ENCODE results near the gene PCBP4.
"Not testable (repeated sequence)": the region's sequence is repeated elsewhere in the genome, so short reads cannot be mapped to it uniquely, and the experiment has no call there.

Gene PCBP4

GRCh38 chr3:51938780-51939425 is 28.4 kb downstream of the PCBP4 start:
- no peak for DNase-seq (ENCODE audit: low read depth)

DNA sequence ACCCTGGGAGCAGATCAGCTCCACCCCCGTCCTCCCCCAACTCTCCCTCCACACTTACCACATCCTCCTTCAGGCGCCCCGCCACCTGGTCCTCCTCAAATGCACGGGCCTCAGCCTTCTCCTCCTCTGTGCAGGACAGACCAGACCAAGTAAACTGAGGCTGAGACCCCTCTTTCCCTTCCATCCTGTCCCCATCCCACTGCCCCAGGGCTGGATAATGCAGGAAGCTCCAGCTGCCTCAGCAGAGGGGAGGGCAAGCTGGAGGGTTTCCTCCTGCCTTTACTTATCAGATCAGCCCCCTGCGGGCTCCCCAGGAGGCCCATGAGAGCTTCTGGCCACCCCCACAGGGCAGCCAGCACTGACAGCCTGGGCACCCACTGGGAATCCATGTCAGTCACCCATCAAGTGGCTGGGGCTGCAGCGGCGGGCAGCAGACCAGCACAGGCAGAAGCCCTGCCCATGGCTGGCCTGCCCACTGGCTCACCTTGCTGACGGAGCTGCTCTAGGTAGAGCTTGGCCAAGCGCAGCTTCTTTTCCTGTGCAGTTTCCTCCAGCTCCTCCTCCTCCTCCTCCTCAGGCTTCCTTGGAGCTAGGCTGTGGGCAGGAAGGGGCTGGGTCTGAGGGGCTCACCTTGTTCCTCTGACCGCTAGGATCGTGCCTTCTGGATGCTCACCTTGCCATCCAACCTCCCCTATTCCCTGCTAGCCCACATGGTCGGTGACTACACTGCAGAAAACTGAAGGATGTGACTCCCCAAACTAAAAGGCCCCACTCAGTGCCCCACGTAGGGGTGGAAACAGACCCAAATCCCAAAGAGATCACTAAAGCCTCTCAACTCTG is 29.4 kb downstream of the PCBP4 start:
- no peak for DNase-seq (ENCODE audit: low read depth)

- peak; percentile 31 for DNase-seq (ENCODE audit: low read depth)
Observed at GRCh38 chr3:51937014-51937413, 30.2 kb downstream of the PCBP4 start.

- DNase-seq (ENCODE audit: low read depth) = no peak
Observed at GRCh38 chr3:51935886-51936755, 31.1 kb downstream of the PCBP4 start.

DNA sequence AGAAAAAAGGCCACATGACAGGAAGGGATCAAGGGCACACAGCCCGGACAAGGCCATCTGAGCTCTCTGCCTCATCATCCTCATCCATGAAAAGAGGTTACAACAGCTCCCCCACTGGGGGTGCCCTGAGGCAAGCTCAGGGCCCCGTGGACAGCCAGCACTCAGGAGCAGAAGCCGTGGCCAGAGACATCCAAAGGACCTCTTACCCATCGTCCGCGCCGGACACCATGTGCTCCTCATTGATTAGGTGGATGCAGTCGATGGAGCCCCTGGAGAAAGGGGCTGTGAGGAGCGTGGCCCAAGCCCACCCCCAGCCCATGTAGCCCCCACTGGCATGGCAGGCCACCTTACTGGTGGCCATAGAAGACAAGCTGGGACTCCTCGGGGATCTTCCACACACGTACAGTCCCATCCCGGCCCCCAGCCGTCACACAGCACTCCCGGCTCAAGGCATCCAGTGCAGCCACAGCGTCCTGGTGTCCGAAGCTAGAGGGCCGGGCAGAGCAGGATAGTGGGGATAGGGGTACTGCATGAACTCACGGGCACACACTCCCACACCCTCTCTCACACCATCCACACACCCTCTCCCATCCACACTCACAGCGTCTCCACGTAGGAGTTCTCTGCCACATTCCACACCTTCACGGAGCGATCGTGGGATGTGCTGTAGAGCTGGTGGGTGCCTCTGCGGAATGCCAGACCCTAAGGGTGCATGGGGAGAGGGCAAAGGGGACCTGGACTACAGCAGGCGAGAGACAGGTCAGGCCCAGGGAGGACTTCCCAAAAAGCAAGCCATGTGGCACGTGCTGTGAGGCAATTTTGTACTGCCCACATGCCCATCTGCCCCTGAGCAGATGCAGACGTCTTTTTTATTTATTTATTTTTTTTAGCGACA is 32.0 kb downstream of the PCBP4 start:
- no peak for DNase-seq (ENCODE audit: low read depth)

DNA sequence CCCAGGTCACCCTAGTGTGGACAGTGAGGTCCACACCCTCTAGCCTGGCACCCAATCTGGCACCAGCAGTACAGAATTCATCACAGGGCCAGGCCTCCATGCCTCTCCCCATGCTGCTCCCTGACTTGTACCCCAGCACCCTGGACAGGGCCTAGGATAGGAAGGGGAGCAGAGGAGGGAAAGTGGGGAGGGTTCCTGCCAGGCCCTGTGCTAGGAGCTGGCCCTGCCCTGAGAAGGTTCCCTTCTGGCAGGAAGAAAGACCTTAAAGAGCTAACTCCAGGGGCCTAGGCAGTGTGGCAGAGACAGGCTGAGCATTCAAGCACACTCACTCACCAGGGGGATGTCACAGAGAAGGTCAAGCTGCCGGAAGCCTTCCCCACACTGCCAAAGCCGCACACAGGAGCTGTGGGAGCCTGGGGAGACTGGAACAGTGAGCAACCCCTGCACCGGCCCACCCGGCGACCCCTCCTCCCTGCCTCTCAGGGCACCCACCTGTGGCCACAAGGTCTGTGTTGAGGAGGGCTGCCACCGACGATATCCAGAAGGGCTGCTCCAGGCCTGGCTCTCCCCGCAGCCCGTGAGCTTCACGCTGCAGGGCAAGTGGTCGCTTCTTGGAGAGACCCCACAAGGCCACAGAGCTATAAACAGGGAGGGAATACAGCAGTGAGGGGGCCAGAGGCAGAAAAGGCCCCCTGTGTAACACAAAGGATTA is 33.0 kb downstream of the PCBP4 start:
- no peak for DNase-seq (ENCODE audit: low read depth)

DNA sequence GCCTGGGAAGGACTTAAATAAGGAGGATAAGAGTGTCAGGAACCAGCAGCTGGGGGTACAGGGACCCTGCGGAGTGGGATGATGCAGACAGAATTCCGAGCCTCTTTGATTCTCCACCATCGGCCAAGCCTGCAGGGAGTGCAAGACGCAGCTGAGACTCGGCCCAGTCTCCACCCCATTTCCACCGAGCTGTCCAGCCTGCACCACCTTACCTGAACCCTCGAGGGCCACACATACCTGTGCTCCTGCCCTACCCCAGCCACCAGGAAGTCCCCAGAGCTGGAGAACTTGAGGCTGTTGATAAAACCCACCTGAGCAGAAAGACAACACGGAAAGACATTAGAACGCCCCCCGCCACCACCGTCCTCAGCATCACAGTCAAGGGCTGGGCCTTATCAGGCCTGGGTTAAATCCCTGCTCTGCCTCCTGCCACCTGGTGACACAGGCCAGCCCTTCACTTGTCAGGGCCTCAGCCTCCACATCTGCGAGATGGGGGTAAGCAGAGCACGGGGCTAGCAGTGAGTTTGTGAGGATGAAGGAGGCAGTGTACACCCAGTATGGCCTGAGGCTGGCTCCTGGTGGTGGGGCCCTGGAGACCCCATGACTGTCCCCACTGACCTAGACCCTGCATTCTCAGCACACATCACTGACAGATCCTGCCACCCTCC is 33.6 kb downstream of the PCBP4 start:
- no peak for DNase-seq (ENCODE audit: low read depth)

GRCh38 chr3:51932471-51933370 is 34.5 kb downstream of the PCBP4 start:
- DNase-seq (ENCODE audit: low read depth) = no peak

GRCh38 chr3:51931756-51932155 is 35.5 kb downstream of the PCBP4 start:
- DNase-seq (ENCODE audit: low read depth) = no peak

DNA sequence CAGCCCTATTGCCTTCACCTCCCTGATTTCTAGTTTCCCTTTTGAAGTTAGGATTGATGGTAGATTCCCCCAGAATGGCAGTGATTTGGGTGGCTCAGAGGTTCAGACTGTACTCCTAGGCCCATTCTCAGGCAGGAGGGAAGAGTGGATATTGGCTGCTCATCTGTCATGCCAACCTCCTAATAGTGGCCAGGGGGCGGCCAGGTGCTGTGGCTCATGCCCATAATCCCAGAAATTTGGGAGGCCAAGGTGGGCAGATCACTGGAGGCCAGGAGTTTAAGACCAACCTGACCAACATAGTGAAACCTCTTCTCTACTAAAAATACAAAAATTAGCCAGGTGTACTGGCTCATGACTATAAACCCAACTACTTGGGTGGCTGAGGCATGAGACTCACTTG is 36.8 kb downstream of the PCBP4 start:
- DNase-seq (ENCODE audit: low read depth) = no peak

DNA sequence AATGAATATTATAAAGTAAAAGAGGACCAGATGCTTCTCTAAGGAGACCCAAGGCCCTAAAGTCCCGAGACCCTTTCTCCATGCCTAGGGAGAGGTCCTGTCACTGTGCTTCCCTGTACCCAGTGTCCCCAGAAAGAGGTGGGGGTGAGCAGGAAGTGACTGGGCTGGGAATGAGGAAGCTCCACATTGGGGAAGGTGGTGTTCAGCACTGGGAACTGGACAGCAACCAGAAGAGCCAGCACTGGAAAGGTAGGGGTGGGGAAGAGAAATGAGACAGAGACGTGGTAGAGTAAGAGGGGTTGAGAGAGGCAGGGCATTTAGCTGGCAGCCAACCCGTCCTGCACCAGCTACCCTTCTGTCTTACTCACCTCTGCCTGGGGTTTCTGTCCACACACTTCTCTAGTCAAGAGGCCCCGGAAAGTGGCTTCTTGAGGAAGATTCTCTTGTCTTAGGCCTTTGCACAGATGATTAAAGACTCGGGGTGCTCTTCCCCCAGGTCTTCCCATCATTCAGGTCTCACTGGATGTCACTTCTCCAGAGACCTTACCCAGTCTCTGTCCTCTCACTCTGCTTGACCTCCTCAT is 37.7 kb downstream of the PCBP4 start:
- DNase-seq (ENCODE audit: low read depth) = peak; percentile 11

DNA sequence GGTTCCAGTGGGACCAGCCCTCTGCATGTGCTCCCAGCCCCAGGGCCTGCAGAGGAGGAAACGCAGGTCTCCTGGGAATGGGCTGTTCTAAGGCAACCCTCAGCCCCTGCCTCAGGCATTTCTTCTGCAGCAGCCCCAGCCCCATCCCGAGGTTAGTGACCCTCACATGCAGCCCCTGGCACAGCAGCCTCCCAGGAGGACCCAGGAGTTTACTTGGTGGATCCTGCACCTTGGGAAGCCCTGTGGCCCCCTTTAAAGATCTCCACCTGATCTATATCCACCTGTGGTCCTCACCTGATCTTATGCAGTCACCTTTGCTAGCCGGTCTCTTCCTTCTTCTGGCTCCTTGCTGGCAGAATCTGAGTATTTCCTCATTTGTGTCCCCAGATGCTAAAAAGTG is 38.3 kb downstream of the PCBP4 start:
- not testable (repeated sequence) for DNase-seq (ENCODE audit: low read depth)

GRCh38 chr3:51928438-51928837 is 38.8 kb downstream of the PCBP4 start:
- DNase-seq (ENCODE audit: low read depth) = no peak

DNA sequence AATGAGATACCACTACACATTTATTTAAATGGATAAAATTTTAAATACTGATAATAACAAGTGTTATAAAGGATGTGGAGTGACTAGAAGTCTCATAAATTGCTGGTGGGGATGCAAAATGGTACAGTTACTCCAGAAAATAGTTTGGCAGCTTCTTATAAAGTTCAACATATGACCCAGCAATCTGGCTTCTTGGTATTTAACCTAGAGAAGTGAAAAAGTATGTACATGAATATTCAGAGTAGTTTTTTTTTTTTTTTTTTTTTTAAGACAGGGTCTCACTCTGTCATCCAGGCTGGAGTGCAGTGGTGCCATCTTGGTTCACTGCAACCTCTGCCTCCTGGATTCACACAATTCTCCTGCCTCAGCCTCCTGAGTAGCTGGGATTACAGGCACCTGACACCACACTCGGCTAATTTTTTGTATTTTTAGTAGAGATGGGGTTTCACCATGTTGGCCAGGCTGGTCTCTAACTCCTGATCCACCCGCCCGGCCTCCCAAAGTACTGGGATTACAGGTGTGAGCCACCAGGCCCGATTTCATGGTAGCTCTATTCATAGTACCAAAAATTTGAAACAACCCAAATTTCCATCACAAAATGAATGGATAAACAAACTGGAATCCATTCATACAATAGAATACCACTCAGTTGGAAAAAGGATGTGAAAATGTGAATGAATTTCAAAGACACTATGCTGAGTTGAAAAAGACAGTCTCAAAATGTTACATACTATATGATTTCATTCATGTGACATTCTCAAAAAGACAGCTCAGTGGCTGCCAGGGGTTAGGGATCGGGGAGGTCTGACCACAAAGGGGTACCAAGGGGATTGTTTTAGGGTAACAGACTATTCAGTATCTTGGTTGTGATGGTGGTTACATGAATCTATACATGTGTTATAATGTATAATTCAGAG is 39.9 kb downstream of the PCBP4 start:
- DNase-seq (ENCODE audit: low read depth) = no peak

DNA sequence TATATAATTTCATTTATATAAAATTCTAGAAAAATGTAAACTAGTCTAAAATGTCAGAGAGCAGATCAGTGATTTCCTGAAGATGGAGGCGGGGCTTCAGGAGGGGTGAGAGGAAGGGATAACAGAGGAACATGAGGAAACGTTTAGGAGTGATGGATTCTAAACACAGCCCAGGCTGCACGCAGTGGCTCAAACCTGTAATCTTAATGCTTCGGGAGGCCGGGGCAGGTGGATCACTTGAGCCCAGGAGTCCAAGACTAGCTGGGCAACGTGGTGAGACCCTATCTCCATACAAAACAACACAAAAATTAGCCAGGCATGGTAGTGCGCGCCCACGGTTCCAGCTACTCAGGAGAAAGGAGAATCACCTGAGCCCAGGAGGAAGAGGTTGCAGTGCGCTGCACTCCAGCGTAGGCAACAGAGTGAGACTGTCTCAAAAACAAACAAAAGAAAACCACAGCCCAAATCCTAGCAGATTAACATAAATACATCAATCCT is 46.1 kb downstream of the PCBP4 start:
- no peak for DNase-seq (ENCODE audit: low read depth)

GRCh38 chr3:51916418-51916817 is 50.8 kb downstream of the PCBP4 start:
- DNase-seq (ENCODE audit: low read depth) = no peak

GRCh38 chr3:51908026-51908425 is 59.2 kb downstream of the PCBP4 start:
- no peak for DNase-seq (ENCODE audit: low read depth)
